ENCODE results near the gene LUC7L3. TPM values are rescaled to one million over a fixed set of nuclear protein-coding genes. Genes with fewer than 3 reads are reported as not detected.

Gene LUC7L3
- total and polyA plus RNA-seq, 2 donors (not counting 3 experiments of a cell fraction or from before 2014, with no cell fraction given): 70.9 to 113 TPM

GRCh38 chr17:50785126-50785525 lies 65.7 kb downstream of the LUC7L3 start:
- H2AFZ ChIP-seq (ENCODE audit: low read depth, low read length): no peak overlapping the region
- no peaks in the 10 kb centered on the region for H3K9me1 ChIP-seq (replicated peaks; ENCODE audit: control insufficient read depth, extremely low read depth, insufficient read depth, low read length)
- H3K36me3 ChIP-seq (ENCODE audit: control insufficient read depth in 2 of 2, extremely low read depth in 1 of 2, insufficient read depth in 2 of 2, low read length in 2 of 2): no peaks in the 10 kb centered on the region
- H4K20me1 ChIP-seq (replicated peaks; ENCODE audit: control insufficient read depth, extremely low read depth, insufficient read depth, low read length): no peaks in the 10 kb centered on the region
- TF ChIP-seq FOS (IDR thresholded peaks at IDR 0.05; ENCODE audit: borderline replicate concordance, insufficient read depth, low read length): no peak
- no peaks in the 10 kb centered on the region for H3K79me2 ChIP-seq (ENCODE audit: control insufficient read depth, insufficient read depth, low read length)
- no peak overlapping the region for H3K9ac ChIP-seq (replicated peaks; ENCODE audit: extremely low read depth, insufficient read depth, low read length)
- FAIRE-seq (no peak), DNase-seq (ENCODE audit: low read depth, low spot score) (no peak)
- no TSS peak for BruUV-seq (replicated peaks)
- CTCF ChIA-PET: interaction anchor here (0.7 to 5.7 kb wide), 5 partner anchors 16 to 67 kb away, joined by 3 to 130 read pairs (median 19); partner anchors contain the start of gene ANKRD40CL
- H3K4me2 ChIP-seq (ENCODE audit: insufficient read depth, low read length): no peak overlapping the region
- H3K4me1 ChIP-seq (ENCODE audit: control insufficient read depth, extremely low read depth, insufficient read depth, low read length): peaks cover 5% of the 10 kb centered on the region
- dilution Hi-C loops (cut with MboI; ENCODE audit: extremely low pct_ligation_motif_present, low sequenced_read_pairs) (no loop called here), intact Hi-C loops (cut with micrococcal nuclease) (no loop called here)
- no peak overlapping the region for H3K27ac ChIP-seq (ENCODE audit: insufficient read depth, low read depth, low read length)
- POLR2A ChIA-PET: no interaction called here
- H3K9me3 ChIP-seq (replicated peaks; ENCODE audit: control insufficient read depth, insufficient read depth, low read length): no peaks in the 10 kb centered on the region
- H3K4me3 ChIP-seq (replicated peaks in 1 of 3; ENCODE audit: insufficient read depth in 1 of 3, low read depth in 1 of 3, low read length in 3 of 3): no peak overlapping the region
- peaks cover 0 to 2% of the 10 kb centered on the region in 2 experiments for H3K27me3 ChIP-seq (ENCODE audit: control insufficient read depth in 2 of 2, insufficient read depth in 2 of 2, low read length in 2 of 2)

DNA sequence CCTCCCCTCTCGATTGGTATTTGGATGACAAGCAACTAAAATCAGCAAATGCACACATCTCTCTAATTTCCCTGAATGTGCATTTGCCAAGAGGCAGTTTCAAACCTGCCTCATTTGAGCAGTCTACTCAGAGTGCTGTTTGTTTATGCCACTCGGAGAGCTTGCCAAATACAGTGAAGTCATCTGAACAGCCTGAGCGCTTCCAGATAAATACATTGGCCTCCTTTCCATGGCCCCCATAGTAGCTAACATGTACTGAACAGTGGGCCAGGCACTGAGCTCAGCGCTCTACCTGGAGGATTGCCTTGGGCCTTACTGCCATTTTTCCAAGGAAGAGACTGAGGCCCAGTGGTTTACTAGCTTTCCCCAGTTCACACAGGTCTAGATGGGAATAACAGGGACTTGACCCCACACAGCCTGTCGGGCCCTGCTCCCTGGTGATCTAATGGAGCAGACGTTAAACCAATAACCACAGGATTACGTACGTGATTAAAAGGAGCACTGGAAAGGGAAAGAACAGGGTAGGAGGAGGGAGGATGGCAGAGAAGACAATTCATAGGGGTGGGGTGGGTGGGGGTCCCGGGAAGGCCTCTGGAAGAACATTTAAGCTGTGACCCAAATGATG lies 66.7 kb downstream of the LUC7L3 start:
- H3K36me3 ChIP-seq (ENCODE audit: control insufficient read depth in 2 of 2, extremely low read depth in 1 of 2, insufficient read depth in 2 of 2, low read length in 2 of 2): no peaks in the 10 kb centered on the region
- peaks cover 0 to 2% of the 10 kb centered on the region in 2 experiments for H3K27me3 ChIP-seq (ENCODE audit: control insufficient read depth in 2 of 2, insufficient read depth in 2 of 2, low read length in 2 of 2)
- peaks cover 4% of the 10 kb centered on the region for H3K4me1 ChIP-seq (ENCODE audit: control insufficient read depth, extremely low read depth, insufficient read depth, low read length)
- intact Hi-C loops (cut with micrococcal nuclease) (no loop called here), dilution Hi-C loops (cut with MboI; ENCODE audit: extremely low pct_ligation_motif_present, low sequenced_read_pairs) (no loop called here)
- BruUV-seq (replicated peaks): no TSS peak
- ChIA-PET POLR2A (no interaction called here), CTCF (interaction anchor here (1.2 to 5.7 kb wide), 4 partner anchors 15 to 166 kb away, joined by 3 to 130 read pairs (median 22); no protein-coding TSS in a partner anchor)
- no peaks in the 10 kb centered on the region for H3K9me3 ChIP-seq (replicated peaks; ENCODE audit: control insufficient read depth, insufficient read depth, low read length)
- no peak overlapping the region for H3K4me2 ChIP-seq (ENCODE audit: insufficient read depth, low read length)
- no peak overlapping the region for H3K9ac ChIP-seq (replicated peaks; ENCODE audit: extremely low read depth, insufficient read depth, low read length)
- no peak overlapping the region for H2AFZ ChIP-seq (ENCODE audit: low read depth, low read length)
- no peaks in the 10 kb centered on the region for H3K79me2 ChIP-seq (ENCODE audit: control insufficient read depth, insufficient read depth, low read length)
- no peak for FAIRE-seq
- H4K20me1 ChIP-seq (replicated peaks; ENCODE audit: control insufficient read depth, extremely low read depth, insufficient read depth, low read length): no peaks in the 10 kb centered on the region
- H3K4me3 ChIP-seq (replicated peaks in 1 of 3; ENCODE audit: insufficient read depth in 1 of 3, low read depth in 1 of 3, low read length in 3 of 3): no peak overlapping the region
- H3K9me1 ChIP-seq (replicated peaks; ENCODE audit: control insufficient read depth, extremely low read depth, insufficient read depth, low read length): no peaks in the 10 kb centered on the region
- TF ChIP-seq, protein P1, sequence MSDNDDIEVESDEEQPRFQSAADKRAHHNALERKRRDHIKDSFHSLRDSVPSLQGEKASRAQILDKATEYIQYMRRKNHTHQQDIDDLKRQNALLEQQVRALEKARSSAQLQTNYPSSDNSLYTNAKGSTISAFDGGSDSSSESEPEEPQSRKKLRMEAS (IDR thresholded peaks at IDR 0.05; ENCODE audit: insufficient read depth, insufficient read length): no peak
- no peak overlapping the region for H3K27ac ChIP-seq (ENCODE audit: insufficient read depth, low read depth, low read length)
- no peak for DNase-seq (ENCODE audit: low read depth, low spot score)
